ENCODE data around the gene SCNM1.
"Not testable (repeated sequence)": the region's sequence is repeated elsewhere in the genome, so short reads cannot be mapped to it uniquely, and the experiment has no call there.

The SCNM1 gene

DNA sequence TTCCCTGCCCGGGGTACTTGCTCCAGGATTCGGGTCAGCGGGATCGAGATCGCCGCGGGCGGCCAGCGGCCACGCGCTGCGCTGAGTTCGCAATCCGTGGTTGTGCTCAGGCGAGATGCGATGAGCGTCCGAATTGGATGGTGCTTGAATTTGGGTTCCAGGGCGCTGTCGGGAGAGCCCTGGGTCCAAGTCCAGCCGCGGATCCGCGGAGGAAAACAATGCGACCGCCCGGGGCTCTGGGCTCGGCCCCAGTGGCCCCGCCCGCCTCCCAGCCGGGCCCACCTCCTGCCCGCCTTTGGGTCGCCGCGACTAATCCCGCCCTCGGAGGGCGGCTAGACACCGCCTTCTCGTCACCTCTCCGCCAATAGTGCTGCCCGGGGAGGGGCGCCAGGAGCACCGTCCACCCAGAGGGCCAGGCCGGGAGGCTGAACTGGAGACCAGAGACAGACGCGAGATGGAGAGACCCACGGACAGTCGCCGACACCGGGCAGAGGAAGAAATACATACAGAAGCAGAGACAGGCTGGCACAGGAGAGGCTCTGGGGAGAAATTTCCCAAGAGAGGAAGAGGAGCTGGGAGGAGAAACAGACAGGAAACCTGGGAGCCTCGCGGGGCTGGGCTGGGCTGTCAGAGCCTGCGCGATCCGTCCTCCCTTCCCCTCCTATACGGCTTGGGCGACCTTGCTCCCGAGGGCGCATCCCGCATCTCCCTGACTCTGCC, 19.4 kb upstream of the SCNM1 start, which contains the start of gene SEMA6C:
Gene SEMA6C (minus strand): TSS at position 220 of the 720 bp plus-strand sequence. CDS start 4,010 bp downstream, outside the sequence.
- peak; percentile 75 for DNase-seq (ENCODE audit: low read depth, low spot score)

- DNase-seq (ENCODE audit: low read depth, low spot score): no peak
Observed at GRCh38 chr1:151147132-151147503, 18.8 kb upstream of the SCNM1 start.

GRCh38 chr1:151147665-151148064, 18.3 kb upstream of the SCNM1 start:
- no peak for DNase-seq (ENCODE audit: low read depth, low spot score)

- DNase-seq (ENCODE audit: low read depth, low spot score): no peak
Observed at GRCh38 chr1:151156515-151156819, 9.5 kb upstream of the SCNM1 start, which contains the start of gene TNFAIP8L2. Gene TNFAIP8L2 (plus strand): TSS chr1:151156649. CDS start chr1:151158698, 2,049 bp downstream.

GRCh38 chr1:151157067-151157531, 8.8 kb upstream of the SCNM1 start:
- DNase-seq (ENCODE audit: low read depth, low spot score): no peak

GRCh38 chr1:151158326-151158725, 7.6 kb upstream of the SCNM1 start:
- no peak for DNase-seq (ENCODE audit: low read depth, low spot score)

DNA sequence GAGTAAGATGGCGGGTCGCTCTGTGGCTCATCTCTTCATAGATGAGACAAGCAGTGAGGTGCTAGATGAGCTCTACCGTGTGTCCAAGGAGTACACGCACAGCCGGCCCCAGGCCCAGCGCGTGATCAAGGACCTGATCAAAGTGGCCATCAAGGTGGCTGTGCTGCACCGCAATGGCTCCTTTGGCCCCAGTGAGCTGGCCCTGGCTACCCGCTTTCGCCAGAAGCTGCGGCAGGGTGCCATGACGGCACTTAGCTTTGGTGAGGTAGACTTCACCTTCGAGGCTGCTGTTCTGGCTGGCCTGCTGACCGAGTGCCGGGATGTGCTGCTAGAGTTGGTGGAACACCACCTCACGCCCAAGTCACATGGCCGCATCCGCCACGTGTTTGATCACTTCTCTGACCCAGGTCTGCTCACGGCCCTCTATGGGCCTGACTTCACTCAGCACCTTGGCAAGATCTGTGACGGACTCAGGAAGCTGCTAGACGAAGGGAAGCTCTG, 7.1 kb upstream of the SCNM1 start:
- DNase-seq (ENCODE audit: low read depth, low spot score): no peak

GRCh38 chr1:151159373-151159772, 6.6 kb upstream of the SCNM1 start:
- DNase-seq (ENCODE audit: low read depth, low spot score): no peak

- no peak for DNase-seq (ENCODE audit: low read depth, low spot score)
Observed at GRCh38 chr1:151164732-151165280, 1.1 kb upstream of the SCNM1 start.

DNA sequence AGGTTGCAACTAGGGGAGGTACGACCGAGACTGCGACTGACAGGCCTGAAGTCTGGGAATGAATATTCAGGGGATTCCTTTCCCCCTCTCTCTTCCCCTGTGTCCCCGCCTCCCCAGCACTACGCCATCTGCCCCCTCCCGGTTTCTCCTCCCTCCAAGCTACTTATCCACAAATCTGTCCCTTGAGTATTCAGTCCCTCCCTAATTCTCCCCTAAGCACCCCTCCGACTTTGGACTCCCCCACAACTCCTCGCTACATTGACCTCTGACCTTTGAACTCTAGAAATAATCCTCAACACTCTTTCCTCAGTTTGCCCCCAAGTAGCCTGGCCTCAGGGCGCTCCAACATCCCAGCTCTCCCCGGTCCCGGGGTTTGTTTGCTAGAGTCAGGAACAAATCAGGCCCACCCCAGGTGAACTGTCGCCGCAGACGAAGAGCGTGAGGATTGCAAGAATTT, 635 bp upstream of the SCNM1 start:
- DNase-seq (ENCODE audit: low read depth, low spot score): peak; percentile 18

GRCh38 chr1:151166505-151166956, 587 bp downstream of the SCNM1 start:
- DNase-seq (ENCODE audit: low read depth, low spot score): no peak

- no peak for DNase-seq (ENCODE audit: low read depth, low spot score)
Observed at GRCh38 chr1:151167116-151167515, 1.2 kb downstream of the SCNM1 start.

DNA sequence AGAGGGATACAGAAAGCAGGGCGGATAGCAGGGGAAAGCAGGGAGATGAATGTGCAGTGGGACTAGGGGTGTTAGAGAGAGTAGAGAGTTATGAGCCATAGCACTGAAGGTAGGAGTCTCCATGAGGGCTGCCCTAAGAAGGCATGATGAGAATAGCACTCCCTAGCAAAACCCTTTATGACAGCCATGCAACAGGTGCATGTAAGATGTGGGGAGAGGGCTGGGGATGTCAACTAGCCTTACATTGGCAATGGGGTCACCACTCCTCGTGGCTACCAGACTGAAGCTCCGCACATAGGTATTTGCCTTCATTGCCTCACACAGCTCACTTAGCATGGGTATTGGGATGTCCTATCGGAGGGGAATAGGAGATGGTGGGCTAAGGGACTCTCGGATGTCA, 5.2 kb downstream of the SCNM1 start:
- DNase-seq (ENCODE audit: low read depth, low spot score): no peak

- no peak for DNase-seq (ENCODE audit: low read depth, low spot score)
Observed at GRCh38 chr1:151175041-151175741, 9.2 kb downstream of the SCNM1 start.

DNA sequence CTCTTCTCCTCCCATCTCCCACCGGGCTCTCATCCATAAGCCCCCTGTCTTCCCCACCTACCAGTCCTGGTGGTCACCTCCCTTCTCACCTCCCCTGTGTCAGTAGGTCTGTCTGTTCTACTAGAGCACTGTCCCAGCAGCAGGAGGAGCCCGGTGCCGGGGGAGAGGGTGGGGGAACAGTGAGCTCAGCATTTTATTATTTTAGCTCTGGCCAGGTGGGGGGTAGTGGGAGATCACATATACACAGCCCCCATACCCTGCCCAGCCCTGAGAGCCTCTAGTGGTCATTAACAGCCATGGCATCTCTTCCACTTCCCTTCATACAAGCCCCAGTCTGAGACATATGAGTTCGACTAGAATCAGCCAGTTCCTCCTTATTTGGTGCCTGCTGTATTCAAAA, 9.9 kb downstream of the SCNM1 start, which contains the start of gene TMOD4:
Gene TMOD4 (minus strand): TSS at position 119 of the 400 bp plus-strand sequence. CDS start 1,106 bp downstream, outside the sequence.
- no peak for DNase-seq (ENCODE audit: low read depth, low spot score)

GRCh38 chr1:151176514-151177045, 10.6 kb downstream of the SCNM1 start:
- no peak for DNase-seq (ENCODE audit: low read depth, low spot score)

- no peak for DNase-seq (ENCODE audit: low read depth, low spot score)
Observed at GRCh38 chr1:151184211-151184610, 18.3 kb downstream of the SCNM1 start.

DNA sequence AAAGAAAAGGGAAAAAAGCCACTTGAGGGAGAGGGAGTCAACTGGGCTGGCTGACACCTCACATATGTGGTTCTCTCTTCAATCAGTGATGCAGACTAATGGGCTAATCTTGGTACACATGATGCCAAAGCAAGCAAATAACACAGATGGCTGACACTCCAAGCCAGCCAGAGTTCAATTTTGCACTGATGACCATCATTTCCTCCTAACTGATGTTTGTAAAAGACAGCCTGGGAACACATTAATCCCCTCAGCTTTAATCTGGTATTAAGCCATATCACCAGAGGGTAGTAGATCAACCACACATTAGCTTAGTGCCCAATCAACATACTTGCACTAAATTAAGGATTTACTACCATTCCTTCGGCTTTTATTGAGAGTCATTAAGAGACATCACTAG, 21.3 kb downstream of the SCNM1 start:
- DNase-seq (ENCODE audit: low read depth, low spot score): no peak

DNA sequence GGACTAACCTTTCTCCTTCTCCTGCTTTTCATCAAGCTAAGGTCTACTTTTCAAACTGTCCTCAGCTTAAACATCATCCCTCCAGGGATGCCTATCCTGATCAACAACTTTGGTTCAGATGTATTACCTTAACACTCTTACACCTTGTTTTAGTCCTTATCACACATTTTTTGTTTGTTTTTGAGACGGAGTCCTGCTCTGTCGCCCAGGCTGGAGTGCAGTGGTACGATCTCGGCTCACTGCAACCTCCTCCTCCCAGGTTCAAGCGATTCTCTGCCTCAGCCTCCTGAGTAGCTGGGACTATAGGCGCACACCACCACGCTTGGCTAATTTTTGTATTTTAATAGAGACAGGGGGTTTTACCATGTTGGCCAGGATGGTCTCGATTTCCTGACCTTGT, 22.7 kb downstream of the SCNM1 start:
- DNase-seq (ENCODE audit: low read depth, low spot score): not testable (repeated sequence)

DNA sequence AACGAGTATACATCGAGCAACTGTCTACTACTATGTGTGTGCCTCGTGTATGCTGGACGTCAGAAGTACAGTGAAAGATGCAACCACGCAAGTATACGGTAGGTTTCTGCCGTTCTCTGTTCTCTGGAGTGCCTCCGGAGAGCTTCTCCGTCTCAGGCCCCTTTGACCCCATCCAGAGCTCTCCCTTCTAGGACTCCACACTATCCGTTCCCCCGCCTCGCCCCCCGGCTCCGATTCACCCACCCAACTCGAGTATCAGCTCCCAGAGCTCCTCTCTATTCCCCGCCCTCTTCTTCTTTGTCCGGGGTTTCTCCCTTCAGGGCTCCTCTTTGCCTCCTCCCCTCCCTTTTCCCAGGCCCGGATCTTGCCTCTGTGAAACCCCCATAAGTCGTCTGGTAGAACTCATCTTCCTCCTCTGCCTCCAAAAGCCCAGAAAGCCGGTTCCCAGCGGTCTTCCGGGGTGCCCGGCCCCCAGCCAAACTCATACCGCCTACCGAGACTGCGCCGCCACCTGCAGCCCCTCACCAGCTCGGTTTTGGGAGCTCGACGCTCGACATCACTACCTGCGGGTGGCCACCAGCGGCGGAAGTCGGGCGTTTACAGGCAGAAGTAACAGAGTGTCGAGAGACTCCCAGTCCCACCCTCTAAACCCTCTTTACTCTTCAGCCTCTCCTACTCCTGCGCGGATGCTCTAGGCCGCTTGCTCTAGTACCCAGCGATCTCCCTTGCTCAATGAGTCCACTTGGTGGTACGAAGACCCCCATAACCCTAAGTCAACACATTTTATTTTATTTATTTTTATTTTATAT, 23.9 kb downstream of the SCNM1 start, which contains the start of gene VPS72:
Gene VPS72 (minus strand): TSS at position 561 of the 809 bp plus-strand sequence. CDS start 76 bp downstream, at position 485.
- DNase-seq (ENCODE audit: low read depth, low spot score): peak; percentile 45

DNA sequence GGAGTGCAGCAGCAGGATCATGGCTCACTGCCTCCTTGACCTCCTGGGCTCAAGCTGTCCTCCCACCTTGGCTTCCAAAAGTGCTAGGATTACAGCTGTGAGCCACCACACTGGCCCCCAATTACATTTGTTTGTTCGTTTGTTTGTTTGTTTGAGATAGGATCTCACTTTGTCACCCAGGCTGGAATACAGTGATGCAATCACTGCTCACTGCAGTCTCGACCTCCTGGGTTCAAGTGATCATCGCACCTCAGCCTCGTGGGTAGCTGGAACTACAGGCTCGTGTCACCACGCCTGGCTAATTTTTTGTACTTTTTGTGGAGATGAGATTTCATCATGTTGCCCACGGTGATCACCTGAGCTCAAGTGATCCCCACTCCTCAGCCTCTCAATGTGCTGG, 26.1 kb downstream of the SCNM1 start:
- DNase-seq (ENCODE audit: low read depth, low spot score): no peak
